A549 (cell line): ENCODE measurements around the gene OBSCN. TPM values are rescaled to one million over a fixed set of nuclear protein-coding genes. Genes with fewer than 3 reads are reported as not detected.

Experiments used
- BHLHE40 ChIP-seq: IDR thresholded peaks from 2 replicates; pipeline ENCODE4 v1.6.1; 2012; ENCODE audit warnings: low read depth, low read length, inconsistent platforms
- CBX8 ChIP-seq: fragments of 200-600 bp; sonication (generic); IDR thresholded peaks from 2 replicates; pipeline ENCODE4 v1.6.1; 2016
- CEBPB ChIP-seq, 2 experiments: fragments of >200 bp in 1 of 2; sonication (Bioruptor Twin) in 1 of 2; formaldehyde crosslinking in 1 of 2; IDR thresholded peaks; 2 replicates each; pipeline ENCODE4 v1.6.1; 2012 to 2016
- CHD4 ChIP-seq: fragments of 200-600 bp; sonication (generic); IDR thresholded peaks from 2 replicates; pipeline ENCODE4 v1.6.1; 2016; ENCODE audit warnings: antibody characterized with exemption, mild to moderate bottlenecking, borderline replicate concordance
- EHMT2 ChIP-seq: fragments of 200-600 bp; sonication (generic); IDR thresholded peaks from 2 replicates; pipeline ENCODE4 v1.6.1; 2016; ENCODE audit warnings: antibody characterized with exemption, low read depth, mild to moderate bottlenecking, moderate library complexity
- EP300 ChIP-seq, 2 experiments: fragments of >200 bp; sonication (Bioruptor Twin); formaldehyde crosslinking; IDR thresholded peaks; 2 replicates in 1 of 2; 3 replicates in 1 of 2; pipeline ENCODE4 v1.6.1; 2016 to 2017
- FOSL2 ChIP-seq, 2 experiments: fragments of 450-650 bp in 1 of 2; fragments of >200 bp in 1 of 2; sonication (Bioruptor Twin) in 1 of 2; formaldehyde crosslinking; IDR thresholded peaks; 2 replicates each; pipeline versions ENCODE4 v1.5.0 to v1.6.1; 2016 to 2020; ENCODE audit warnings: mild to moderate bottlenecking in 1 of 2, moderate library complexity in 1 of 2
- GATA3 ChIP-seq: IDR thresholded peaks from 2 replicates; pipeline ENCODE4 v1.6.1; 2012; ENCODE audit warnings: borderline replicate concordance
- HEYL ChIP-seq: fragments of 250-450 bp; sonication (Bioruptor Pico); IDR thresholded peaks from 2 replicates; pipeline ENCODE4 v1.8.0; 2021; ENCODE audit warnings: mild to moderate bottlenecking, moderate library complexity
- HOXB13 ChIP-seq: fragments of 250-450 bp; sonication (Bioruptor Pico); IDR thresholded peaks from 2 replicates; pipeline ENCODE4 v1.5.0; 2020; ENCODE audit warnings: low read depth, mild to moderate bottlenecking, moderate library complexity
- HOXB5 ChIP-seq: fragments of 250-450 bp; sonication (Bioruptor Pico); IDR thresholded peaks from 2 replicates; pipeline ENCODE4 v1.5.0; 2020; ENCODE audit warnings: mild to moderate bottlenecking, moderate library complexity
- JUNB ChIP-seq: fragments of >200 bp; sonication (Bioruptor Twin); formaldehyde crosslinking; IDR thresholded peaks from 2 replicates; pipeline ENCODE4 v1.6.1; 2016
- KDM5A ChIP-seq: fragments of 200-600 bp; sonication (generic); IDR thresholded peaks from 2 replicates; pipeline ENCODE4 v1.6.1; 2016; ENCODE audit warnings: antibody characterized with exemption, mild to moderate bottlenecking
- MAZ ChIP-seq: fragments of 150-350 bp; IDR thresholded peaks from 2 replicates; pipeline ENCODE4 v1.6.1; 2014; ENCODE audit warnings: antibody characterized with exemption, low read depth, low read length, borderline replicate concordance
- NR3C1 ChIP-seq: fragments of >200 bp; sonication (Bioruptor Twin); formaldehyde crosslinking; IDR thresholded peaks from 3 replicates; pipeline ENCODE4 v1.6.1; 2017
- PHF8 ChIP-seq: fragments of 200-600 bp; sonication (generic); IDR thresholded peaks from 2 replicates; pipeline ENCODE4 v1.6.1; 2016; ENCODE audit warnings: low read depth, mild to moderate bottlenecking, antibody characterized with exemption, moderate library complexity, borderline replicate concordance
- POLR2A ChIP-seq: IDR thresholded peaks from 2 replicates; pipeline ENCODE4 v1.6.1; 2012; ENCODE audit warnings: mild to moderate bottlenecking, low read length
- POLR2AphosphoS2 ChIP-seq: conservative IDR thresholded peaks from 2 replicates; pipeline ENCODE4 v1.6.1; 2012; ENCODE audit warnings: low read length, improper control_type of control experiment, inconsistent platforms
- RARB ChIP-seq: fragments of 250-450 bp; sonication (Bioruptor Pico); IDR thresholded peaks from 2 replicates; pipeline ENCODE4 v1.8.0; 2021; ENCODE audit warnings: mild to moderate bottlenecking, moderate library complexity
- RFX5 ChIP-seq: fragments of 450-650 bp; IDR thresholded peaks from 2 replicates; pipeline ENCODE4 v1.7.1; 2014; ENCODE audit warnings: antibody characterized with exemption, mild to moderate bottlenecking, moderate library complexity
- SMC3 ChIP-seq: fragments of >200 bp; sonication (Bioruptor Twin); formaldehyde crosslinking; IDR thresholded peaks from 3 replicates; pipeline ENCODE4 v1.6.1; 2018; ENCODE audit warnings: inconsistent platforms
- SREBF2 ChIP-seq: fragments of 450-650 bp; IDR thresholded peaks from 2 replicates; pipeline ENCODE4 v1.6.1; 2014; ENCODE audit warnings: mild to moderate bottlenecking, moderate library complexity
- TFCP2L1 ChIP-seq: fragments of 250-450 bp; sonication (Bioruptor Pico); IDR thresholded peaks from 2 replicates; pipeline ENCODE4 v1.5.0; 2021; ENCODE audit warnings: mild to moderate bottlenecking
- ZC3H11A ChIP-seq: fragments of 450-650 bp; IDR thresholded peaks from 2 replicates; pipeline ENCODE4 v1.6.1; 2014; ENCODE audit warnings: antibody characterized with exemption, mild to moderate bottlenecking
- ZFP36 ChIP-seq: fragments of 450-650 bp; IDR thresholded peaks from 2 replicates; pipeline ENCODE4 v1.6.1; 2014; ENCODE audit warnings: borderline replicate concordance; ENCODE audit not compliant: partially characterized antibody
- ZSCAN20 ChIP-seq: fragments of 250-450 bp; sonication (Bioruptor Pico); IDR thresholded peaks from 2 replicates; pipeline ENCODE4 v1.8.0; 2022; ENCODE audit warnings: mild to moderate bottlenecking, moderate library complexity
- polyA plus RNA-seq, 4 experiments: library from polyadenylated mRNA; depleted of rRNA in 3 of 4; stranded (reverse); fragments of >200 nt; fragmentation: RNase III in 1 of 4; extraction: RNeasy Plus Mini Kit Qiagen cat#74134 plus additional on column Dnase treatment in 1 of 4; gene quantifications; 2 replicates in 3 of 4; 3 replicates in 1 of 4; pipeline ENCODE4 v1.2.3, GENCODE V29; 2011 to 2017
- TF ChIP-seq, protein P1 (sequence below): IDR thresholded peaks from 2 replicates; pipeline ENCODE4 v1.6.1; 2012; ENCODE audit warnings: low read depth, borderline replicate concordance
- TF ChIP-seq, protein P2 (sequence below): fragments of >200 bp; sonication (Bioruptor Twin); formaldehyde crosslinking; IDR thresholded peaks from 3 replicates; pipeline ENCODE4 v1.5.1; 2016
- TF ChIP-seq, protein P3 (sequence below): fragments of 250-450 bp; sonication (Bioruptor Pico); IDR thresholded peaks from 2 replicates; pipeline ENCODE4 v1.5.0; 2021; ENCODE audit warnings: mild to moderate bottlenecking, moderate library complexity, borderline replicate concordance
- TF ChIP-seq, protein P4 (sequence below): IDR thresholded peaks from 2 replicates; pipeline ENCODE4 v1.6.1; 2012
- TF ChIP-seq, protein P5 (sequence below): fragments of >200 bp; sonication (Bioruptor Twin); formaldehyde crosslinking; IDR thresholded peaks from 2 replicates; pipeline ENCODE4 v1.6.1; 2016
- TF ChIP-seq, protein P6 (sequence below): fragments of >200 bp; sonication (Bioruptor Twin); formaldehyde crosslinking; IDR thresholded peaks from 3 replicates; pipeline ENCODE4 v1.6.1; 2016
- TF ChIP-seq, protein P7 (sequence below): fragments of 150-350 bp; IDR thresholded peaks from 2 replicates; pipeline ENCODE4 v1.6.1; 2014; ENCODE audit warnings: low read depth, mild to moderate bottlenecking, low read length

OBSCN gene
- polyA plus RNA-seq, 2 of the 4 experiments (the other 2 are of a cell fraction): 3.1 to 6.8 TPM

DNA sequence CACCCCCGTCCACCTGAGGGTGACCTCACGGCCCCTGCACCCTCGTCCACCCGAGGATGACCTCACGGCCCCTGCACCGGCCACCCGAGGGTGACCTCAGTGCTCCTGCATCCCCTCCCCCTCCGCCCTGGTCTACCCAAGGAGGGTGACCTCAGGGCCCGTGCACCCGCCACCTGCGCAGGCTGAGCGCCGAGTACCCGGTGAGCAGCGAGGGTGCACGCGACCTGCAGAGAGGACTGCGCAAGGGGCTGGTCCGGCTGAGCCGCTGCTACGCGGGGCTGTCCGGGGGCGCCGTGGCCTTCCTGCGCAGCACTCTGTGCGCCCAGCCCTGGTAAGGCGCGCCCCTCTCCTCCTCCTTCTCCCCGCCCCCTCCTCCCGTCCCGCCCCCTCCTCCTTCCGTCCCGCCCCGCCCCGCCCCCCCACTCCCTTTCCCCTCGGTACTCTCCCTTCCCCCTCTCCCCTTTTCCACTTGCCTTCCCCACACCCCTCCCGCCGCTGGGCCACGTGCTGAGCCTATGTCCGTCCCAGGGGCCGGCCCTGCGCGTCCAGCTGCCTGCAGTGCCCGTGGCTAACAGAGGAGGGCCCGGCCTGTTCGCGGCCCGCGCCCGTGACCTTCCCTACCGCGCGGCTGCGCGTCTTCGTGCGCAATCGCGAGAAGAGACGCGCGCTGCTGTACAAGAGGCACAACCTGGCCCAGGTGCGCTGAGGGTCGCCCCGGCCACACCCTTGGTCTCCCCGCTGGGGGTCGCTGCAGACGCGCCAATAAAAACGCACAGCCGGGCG lies 170.4 kb downstream of the OBSCN start (continued):
- TF ChIP-seq KDM5A: peak; percentile 63; the same call in 1 of the 2 replicates
- peak; percentile 56; the same call in 2 of the 3 replicates for TF ChIP-seq SMC3
- peak; percentile 25; the same call in 1 of the 2 replicates for TF ChIP-seq BHLHE40
- no peak for TF ChIP-seq CHD4
- TF ChIP-seq HOXB13 (CRISPR knock-in tag): no peak
- TF ChIP-seq, protein P1, sequence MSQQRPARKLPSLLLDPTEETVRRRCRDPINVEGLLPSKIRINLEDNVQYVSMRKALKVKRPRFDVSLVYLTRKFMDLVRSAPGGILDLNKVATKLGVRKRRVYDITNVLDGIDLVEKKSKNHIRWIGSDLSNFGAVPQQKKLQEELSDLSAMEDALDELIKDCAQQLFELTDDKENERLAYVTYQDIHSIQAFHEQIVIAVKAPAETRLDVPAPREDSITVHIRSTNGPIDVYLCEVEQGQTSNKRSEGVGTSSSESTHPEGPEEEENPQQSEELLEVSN: peak; percentile 35; the same call in 1 of the 2 replicates
- TF ChIP-seq JUNB: no peak
- no peak for TF ChIP-seq HEYL (CRISPR knock-in tag)
- no peak for TF ChIP-seq HOXB5 (CRISPR knock-in tag)
- TF ChIP-seq NR3C1: no peak
- TF ChIP-seq, protein P2, sequence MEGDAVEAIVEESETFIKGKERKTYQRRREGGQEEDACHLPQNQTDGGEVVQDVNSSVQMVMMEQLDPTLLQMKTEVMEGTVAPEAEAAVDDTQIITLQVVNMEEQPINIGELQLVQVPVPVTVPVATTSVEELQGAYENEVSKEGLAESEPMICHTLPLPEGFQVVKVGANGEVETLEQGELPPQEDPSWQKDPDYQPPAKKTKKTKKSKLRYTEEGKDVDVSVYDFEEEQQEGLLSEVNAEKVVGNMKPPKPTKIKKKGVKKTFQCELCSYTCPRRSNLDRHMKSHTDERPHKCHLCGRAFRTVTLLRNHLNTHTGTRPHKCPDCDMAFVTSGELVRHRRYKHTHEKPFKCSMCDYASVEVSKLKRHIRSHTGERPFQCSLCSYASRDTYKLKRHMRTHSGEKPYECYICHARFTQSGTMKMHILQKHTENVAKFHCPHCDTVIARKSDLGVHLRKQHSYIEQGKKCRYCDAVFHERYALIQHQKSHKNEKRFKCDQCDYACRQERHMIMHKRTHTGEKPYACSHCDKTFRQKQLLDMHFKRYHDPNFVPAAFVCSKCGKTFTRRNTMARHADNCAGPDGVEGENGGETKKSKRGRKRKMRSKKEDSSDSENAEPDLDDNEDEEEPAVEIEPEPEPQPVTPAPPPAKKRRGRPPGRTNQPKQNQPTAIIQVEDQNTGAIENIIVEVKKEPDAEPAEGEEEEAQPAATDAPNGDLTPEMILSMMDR: peak; percentile 62
- TF ChIP-seq, protein P3, sequence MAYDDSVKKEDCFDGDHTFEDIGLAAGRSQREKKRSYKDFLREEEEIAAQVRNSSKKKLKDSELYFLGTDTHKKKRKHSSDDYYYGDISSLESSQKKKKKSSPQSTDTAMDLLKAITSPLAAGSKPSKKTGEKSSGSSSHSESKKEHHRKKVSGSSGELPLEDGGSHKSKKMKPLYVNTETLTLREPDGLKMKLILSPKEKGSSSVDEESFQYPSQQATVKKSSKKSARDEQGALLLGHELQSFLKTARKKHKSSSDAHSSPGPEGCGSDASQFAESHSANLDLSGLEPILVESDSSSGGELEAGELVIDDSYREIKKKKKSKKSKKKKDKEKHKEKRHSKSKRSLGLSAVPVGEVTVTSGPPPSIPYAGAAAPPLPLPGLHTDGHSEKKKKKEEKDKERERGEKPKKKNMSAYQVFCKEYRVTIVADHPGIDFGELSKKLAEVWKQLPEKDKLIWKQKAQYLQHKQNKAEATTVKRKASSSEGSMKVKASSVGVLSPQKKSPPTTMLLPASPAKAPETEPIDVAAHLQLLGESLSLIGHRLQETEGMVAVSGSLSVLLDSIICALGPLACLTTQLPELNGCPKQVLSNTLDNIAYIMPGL (CRISPR knock-in tag): no peak
- TF ChIP-seq FOSL2 (IDR thresholded peaks at IDR 0.05): no peak
- TF ChIP-seq FOSL2 (CRISPR knock-in tag; IDR thresholded peaks at IDR 0.05): no peak
- no peak for TF ChIP-seq EHMT2
- TF ChIP-seq CBX8: no peak
- TF ChIP-seq SREBF2: no peak
- TF ChIP-seq, protein P4, sequence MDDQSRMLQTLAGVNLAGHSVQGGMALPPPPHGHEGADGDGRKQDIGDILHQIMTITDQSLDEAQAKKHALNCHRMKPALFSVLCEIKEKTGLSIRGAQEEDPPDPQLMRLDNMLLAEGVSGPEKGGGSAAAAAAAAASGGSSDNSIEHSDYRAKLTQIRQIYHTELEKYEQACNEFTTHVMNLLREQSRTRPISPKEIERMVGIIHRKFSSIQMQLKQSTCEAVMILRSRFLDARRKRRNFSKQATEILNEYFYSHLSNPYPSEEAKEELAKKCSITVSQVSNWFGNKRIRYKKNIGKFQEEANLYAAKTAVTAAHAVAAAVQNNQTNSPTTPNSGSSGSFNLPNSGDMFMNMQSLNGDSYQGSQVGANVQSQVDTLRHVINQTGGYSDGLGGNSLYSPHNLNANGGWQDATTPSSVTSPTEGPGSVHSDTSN: no peak
- TF ChIP-seq POLR2A: peak; percentile 30; the same call in 1 of the 2 replicates
- TF ChIP-seq CEBPB (IDR thresholded peaks at IDR 0.05): no peak
- no peak for TF ChIP-seq POLR2AphosphoS2
- no peak for TF ChIP-seq ZFP36
- no peak for TF ChIP-seq ZC3H11A
- TF ChIP-seq ZSCAN20 (CRISPR knock-in tag): no peak
- no peak for TF ChIP-seq EP300 (IDR thresholded peaks at IDR 0.05)
- TF ChIP-seq TFCP2L1 (CRISPR knock-in tag): no peak
- TF ChIP-seq, protein P5, sequence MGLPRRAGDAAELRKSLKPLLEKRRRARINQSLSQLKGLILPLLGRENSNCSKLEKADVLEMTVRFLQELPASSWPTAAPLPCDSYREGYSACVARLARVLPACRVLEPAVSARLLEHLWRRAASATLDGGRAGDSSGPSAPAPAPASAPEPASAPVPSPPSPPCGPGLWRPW: no peak
- TF ChIP-seq, protein P6, sequence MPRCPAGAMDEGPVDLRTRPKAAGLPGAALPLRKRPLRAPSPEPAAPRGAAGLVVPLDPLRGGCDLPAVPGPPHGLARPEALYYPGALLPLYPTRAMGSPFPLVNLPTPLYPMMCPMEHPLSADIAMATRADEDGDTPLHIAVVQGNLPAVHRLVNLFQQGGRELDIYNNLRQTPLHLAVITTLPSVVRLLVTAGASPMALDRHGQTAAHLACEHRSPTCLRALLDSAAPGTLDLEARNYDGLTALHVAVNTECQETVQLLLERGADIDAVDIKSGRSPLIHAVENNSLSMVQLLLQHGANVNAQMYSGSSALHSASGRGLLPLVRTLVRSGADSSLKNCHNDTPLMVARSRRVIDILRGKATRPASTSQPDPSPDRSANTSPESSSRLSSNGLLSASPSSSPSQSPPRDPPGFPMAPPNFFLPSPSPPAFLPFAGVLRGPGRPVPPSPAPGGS: no peak
- TF ChIP-seq GATA3: no peak
- TF ChIP-seq RFX5: no peak
- TF ChIP-seq PHF8: no peak
- TF ChIP-seq, protein P7, sequence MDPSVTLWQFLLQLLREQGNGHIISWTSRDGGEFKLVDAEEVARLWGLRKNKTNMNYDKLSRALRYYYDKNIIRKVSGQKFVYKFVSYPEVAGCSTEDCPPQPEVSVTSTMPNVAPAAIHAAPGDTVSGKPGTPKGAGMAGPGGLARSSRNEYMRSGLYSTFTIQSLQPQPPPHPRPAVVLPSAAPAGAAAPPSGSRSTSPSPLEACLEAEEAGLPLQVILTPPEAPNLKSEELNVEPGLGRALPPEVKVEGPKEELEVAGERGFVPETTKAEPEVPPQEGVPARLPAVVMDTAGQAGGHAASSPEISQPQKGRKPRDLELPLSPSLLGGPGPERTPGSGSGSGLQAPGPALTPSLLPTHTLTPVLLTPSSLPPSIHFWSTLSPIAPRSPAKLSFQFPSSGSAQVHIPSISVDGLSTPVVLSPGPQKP: no peak
- TF ChIP-seq RARB: no peak
- no peak for TF ChIP-seq MAZ
